Osteocyte (in vitro differentiated cells): ENCODE data around the gene SBSN. TPM values are rescaled to one million over a fixed set of nuclear protein-coding genes. Genes with fewer than 3 reads are reported as not detected.

Experiments used
- DNase-seq: peaks from one replicate; pipeline ENCODE4 v3.0.0; 2021; ENCODE audit warnings: mixed read lengths; ENCODE audit not compliant: unreplicated experiment; ENCODE audit errors: extremely low spot score
- H3K27ac Mint-ChIP-seq: one replicate; pipeline ENCODE4 v1.8.0; 2021; ENCODE audit warnings: mild to moderate bottlenecking, mixed read lengths; ENCODE audit not compliant: unreplicated experiment
- H3K27me3 Mint-ChIP-seq: one replicate; pipeline ENCODE4 v1.8.0; 2021; ENCODE audit warnings: mixed read lengths; ENCODE audit not compliant: unreplicated experiment
- H3K36me3 Mint-ChIP-seq: one replicate; pipeline ENCODE4 v1.8.0; 2021; ENCODE audit warnings: mixed read lengths; ENCODE audit not compliant: unreplicated experiment
- H3K4me1 Mint-ChIP-seq: one replicate; pipeline ENCODE4 v1.8.0; 2021; ENCODE audit warnings: mixed read lengths; ENCODE audit not compliant: unreplicated experiment
- H3K4me3 Mint-ChIP-seq: one replicate; pipeline ENCODE4 v1.8.0; 2021; ENCODE audit warnings: mild to moderate bottlenecking, moderate library complexity, mixed read lengths; ENCODE audit not compliant: unreplicated experiment
- H3K9me3 Mint-ChIP-seq: one replicate; pipeline ENCODE4 v1.8.0; 2021; ENCODE audit warnings: mixed read lengths; ENCODE audit not compliant: unreplicated experiment
- total RNA-seq: library from RNA; stranded (reverse); gene quantifications from 2 replicates; pipeline ENCODE4 v1.2.1, GENCODE V29; 2021
- TF ChIP-seq, protein P1 (sequence below): fragments of 200-600 bp; sonication (generic); IDR thresholded peaks from 2 replicates; pipeline ENCODE4 v1.5.0; 2021; ENCODE audit warnings: antibody characterized with exemption, mild to moderate bottlenecking, moderate library complexity

The SBSN gene
- total RNA-seq, 1 donor from 2014 or later: not detected

DNA sequence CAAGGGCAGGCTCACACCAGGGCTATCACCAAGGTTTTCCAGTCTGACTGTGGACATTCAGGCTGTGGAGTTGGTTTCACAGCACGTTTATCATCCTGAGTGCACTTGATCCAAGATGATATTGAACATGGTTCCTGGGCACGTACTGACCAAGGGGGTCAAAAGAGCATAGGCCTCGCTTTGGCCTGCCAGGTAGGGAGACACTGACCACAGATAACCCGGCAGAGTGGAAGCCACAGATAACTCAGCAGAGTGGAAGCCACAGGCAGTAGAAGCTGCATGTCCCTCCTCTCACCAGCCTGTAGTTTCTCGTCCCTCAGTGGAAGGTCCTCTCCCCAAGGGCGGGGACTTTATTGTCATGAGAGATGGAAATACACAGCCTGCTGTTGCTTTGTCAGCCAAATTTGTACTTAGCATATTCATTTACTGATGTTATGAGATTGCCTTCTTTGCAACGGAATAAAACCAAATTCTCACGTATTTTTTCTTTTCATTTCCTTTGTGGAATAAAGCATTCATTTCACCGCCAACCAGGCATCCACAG, 29.1 kb downstream of the SBSN start:
- Mint-ChIP-seq H3K36me3 (no peaks in the 10 kb centered on the region), H3K4me1 (no peaks in the 10 kb centered on the region), H3K27me3 (peaks cover 10% of the 10 kb centered on the region), H3K9me3 (no peaks in the 10 kb centered on the region), H3K27ac (no peak overlapping the region), H3K4me3 (no peak overlapping the region)
- TF ChIP-seq, protein P1, sequence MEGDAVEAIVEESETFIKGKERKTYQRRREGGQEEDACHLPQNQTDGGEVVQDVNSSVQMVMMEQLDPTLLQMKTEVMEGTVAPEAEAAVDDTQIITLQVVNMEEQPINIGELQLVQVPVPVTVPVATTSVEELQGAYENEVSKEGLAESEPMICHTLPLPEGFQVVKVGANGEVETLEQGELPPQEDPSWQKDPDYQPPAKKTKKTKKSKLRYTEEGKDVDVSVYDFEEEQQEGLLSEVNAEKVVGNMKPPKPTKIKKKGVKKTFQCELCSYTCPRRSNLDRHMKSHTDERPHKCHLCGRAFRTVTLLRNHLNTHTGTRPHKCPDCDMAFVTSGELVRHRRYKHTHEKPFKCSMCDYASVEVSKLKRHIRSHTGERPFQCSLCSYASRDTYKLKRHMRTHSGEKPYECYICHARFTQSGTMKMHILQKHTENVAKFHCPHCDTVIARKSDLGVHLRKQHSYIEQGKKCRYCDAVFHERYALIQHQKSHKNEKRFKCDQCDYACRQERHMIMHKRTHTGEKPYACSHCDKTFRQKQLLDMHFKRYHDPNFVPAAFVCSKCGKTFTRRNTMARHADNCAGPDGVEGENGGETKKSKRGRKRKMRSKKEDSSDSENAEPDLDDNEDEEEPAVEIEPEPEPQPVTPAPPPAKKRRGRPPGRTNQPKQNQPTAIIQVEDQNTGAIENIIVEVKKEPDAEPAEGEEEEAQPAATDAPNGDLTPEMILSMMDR: no peak
- DNase-seq: no peak

DNA sequence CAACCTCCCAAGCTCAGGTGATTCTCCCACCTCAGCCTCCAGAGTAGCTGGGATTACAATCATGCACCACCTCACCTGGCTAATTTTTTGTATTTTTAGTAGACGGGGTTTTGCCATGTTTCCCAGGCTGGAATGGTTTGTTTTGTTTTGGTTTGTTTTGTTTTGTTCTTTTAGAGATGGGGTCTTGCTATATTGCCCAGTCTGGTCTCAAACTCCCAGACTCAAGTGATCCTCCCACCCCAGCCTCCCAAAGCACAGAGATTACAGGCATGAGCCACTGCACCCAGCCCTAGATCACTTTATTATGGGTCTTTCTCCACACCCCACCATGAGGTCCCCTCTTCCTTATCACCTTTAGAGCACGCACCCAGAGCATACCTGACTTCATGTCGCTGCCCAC, 29.9 kb downstream of the SBSN start:
- Mint-ChIP-seq H3K4me3 (no peak overlapping the region), H3K27ac (no peak overlapping the region), H3K27me3 (peaks cover 11% of the 10 kb centered on the region), H3K4me1 (no peaks in the 10 kb centered on the region), H3K9me3 (no peaks in the 10 kb centered on the region), H3K36me3 (no peaks in the 10 kb centered on the region)
- TF ChIP-seq, protein P1: no peak
- no peak for DNase-seq

DNA sequence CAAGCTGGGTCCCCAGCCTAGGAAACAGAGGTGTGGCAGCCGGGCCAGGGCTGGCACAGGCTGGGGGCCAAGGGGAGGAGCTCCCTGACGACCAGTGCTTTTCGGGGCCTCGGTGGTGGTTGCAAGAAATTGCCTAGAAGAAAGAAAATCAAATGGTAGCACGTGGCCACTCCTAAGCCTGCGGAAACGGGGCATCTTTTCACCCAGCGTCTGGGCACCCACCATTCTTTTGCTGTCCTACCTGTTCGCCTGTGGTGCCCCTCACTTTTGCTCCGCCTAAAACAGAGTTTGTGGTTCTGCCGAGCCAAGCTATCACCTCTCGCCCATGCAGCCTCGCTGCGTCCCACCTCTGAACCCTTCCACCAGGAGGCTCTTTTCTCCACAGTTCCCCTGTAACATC, 30.7 kb downstream of the SBSN start:
- H3K27me3 Mint-ChIP-seq: peaks cover 12% of the 10 kb centered on the region
- H3K27ac Mint-ChIP-seq: no peak overlapping the region
- DNase-seq: no peak
- no peaks in the 10 kb centered on the region for H3K4me1 Mint-ChIP-seq
- H3K9me3 Mint-ChIP-seq: no peaks in the 10 kb centered on the region
- H3K36me3 Mint-ChIP-seq: no peaks in the 10 kb centered on the region
- TF ChIP-seq, protein P1: no peak
- no peak overlapping the region for H3K4me3 Mint-ChIP-seq

DNA sequence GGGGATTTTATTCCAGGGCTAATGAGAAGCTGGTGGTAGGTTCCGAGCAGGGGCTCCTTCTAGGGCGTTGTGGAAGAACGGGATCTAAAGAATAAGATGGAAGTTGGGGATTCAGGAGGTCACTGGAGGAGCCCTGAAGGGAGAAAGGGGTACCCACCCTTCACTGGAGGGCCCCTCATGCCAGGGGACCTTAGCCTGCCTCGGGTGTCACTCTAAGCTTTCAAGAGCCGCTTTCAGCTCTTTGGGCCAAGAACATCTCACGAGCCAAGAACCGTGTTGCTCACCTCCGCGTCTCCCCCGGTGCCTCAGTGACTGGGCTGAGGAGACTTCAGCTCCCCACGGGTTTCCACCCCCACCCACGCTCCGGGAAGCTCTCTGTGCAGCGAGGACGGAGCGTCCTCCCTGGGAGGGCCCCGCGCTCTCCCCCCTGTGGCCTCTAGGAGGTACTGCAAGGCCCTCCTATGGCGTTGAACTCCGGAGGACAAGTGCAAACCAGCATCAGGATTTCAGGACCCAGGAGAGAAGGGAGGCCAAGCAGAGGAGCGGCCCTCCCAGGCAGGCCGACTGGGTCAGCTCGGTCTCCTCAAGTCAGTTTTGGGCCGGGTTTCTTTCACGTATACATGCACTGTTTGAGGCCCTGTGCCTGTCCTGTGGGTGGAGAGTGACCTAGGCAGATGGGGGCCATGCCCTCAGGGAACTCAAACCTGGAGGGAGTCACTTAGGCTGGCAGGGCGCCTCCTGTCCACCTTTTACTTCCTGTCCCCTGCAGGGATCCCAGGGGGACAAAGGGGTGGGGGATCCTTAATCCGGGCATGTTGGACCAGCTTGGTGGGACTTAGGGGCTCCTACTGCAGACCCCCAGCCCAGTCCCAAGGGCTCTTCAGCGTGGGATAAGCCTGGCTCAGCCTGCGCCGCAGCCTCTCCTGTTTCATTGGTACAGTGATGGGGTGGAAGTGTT, 32.7 kb downstream of the SBSN start:
- TF ChIP-seq, protein P1: peak; percentile 87
- DNase-seq: no peak
- no peak overlapping the region for H3K4me3 Mint-ChIP-seq
- no peaks in the 10 kb centered on the region for H3K9me3 Mint-ChIP-seq
- H3K4me1 Mint-ChIP-seq: no peaks in the 10 kb centered on the region
- no peaks in the 10 kb centered on the region for H3K36me3 Mint-ChIP-seq
- H3K27ac Mint-ChIP-seq: no peak overlapping the region
- H3K27me3 Mint-ChIP-seq: peaks cover 18% of the 10 kb centered on the region

DNA sequence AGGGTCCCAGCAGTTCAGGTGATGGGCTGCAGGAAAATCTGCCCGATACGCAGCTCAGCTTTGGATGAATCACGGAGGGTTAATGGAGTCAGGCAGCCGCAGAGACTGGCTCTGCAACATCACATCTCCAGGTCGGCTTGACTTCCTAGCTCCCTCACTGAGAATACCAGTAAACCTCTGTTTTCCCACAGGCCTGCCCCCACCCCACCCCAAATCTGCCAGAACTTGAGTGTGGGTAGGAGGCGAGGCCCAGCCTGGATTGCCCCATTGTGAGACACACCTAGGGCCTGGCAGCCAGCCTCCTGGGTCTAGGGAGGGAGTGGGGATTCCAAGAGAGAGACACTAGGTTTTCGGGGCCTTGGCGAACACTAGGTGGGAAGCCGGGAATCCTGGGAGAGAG, 34.1 kb downstream of the SBSN start:
- Mint-ChIP-seq H3K4me3 (no peak overlapping the region), H3K4me1 (no peaks in the 10 kb centered on the region), H3K9me3 (no peaks in the 10 kb centered on the region), H3K27ac (no peak overlapping the region), H3K36me3 (no peaks in the 10 kb centered on the region), H3K27me3 (peaks cover 22% of the 10 kb centered on the region)
- DNase-seq: no peak
- TF ChIP-seq, protein P1: no peak
